Measurements from ENCODE around the gene SLC47A2.

SLC47A2 gene

GRCh38 chr17:19641687-19642372 is 74.6 kb downstream of the SLC47A2 start:
- no peak for TF ChIP-seq MAX (IDR thresholded peaks at IDR 0.05)
- peak; percentile 72; the same call in 1 of the 2 replicates for TF ChIP-seq NFIC (IDR thresholded peaks at IDR 0.05)
- 0 out of 2 replicates have a peak, but pooled peaks have one; percentile 12 for TF ChIP-seq TEAD4 (IDR thresholded peaks at IDR 0.05)
- TF ChIP-seq CEBPB (IDR thresholded peaks at IDR 0.05) = peak; percentile 83
- TF ChIP-seq EP300 (IDR thresholded peaks at IDR 0.05; ENCODE audit: borderline replicate concordance) = no peak; the same call in 1 of the 2 replicates

GRCh38 chr17:19631905-19632304 is 84.5 kb downstream of the SLC47A2 start:
- TF ChIP-seq REST (IDR thresholded peaks at IDR 0.05; ENCODE audit: low read depth) (no peak), EGR1 (IDR thresholded peaks at IDR 0.05) (no peak), CREB1 (IDR thresholded peaks at IDR 0.05; ENCODE audit: low read depth) (no peak), YY1 (IDR thresholded peaks at IDR 0.05; ENCODE audit: low read depth) (no peak), TCF12 (IDR thresholded peaks at IDR 0.05; ENCODE audit: low read depth) (no peak), RAD21 (IDR thresholded peaks at IDR 0.05; ENCODE audit: low read depth) (no peak), CEBPB (IDR thresholded peaks at IDR 0.05) (no peak), NFIC (IDR thresholded peaks at IDR 0.05) (no peak), USF1 (IDR thresholded peaks at IDR 0.05) (no peak), FOXM1 (IDR thresholded peaks at IDR 0.05; ENCODE audit: borderline replicate concordance, low read depth) (no peak), TEAD4 (IDR thresholded peaks at IDR 0.05) (no peak), TAF1 (IDR thresholded peaks at IDR 0.05; ENCODE audit: low read depth) (no peak), EP300 (IDR thresholded peaks at IDR 0.05; ENCODE audit: borderline replicate concordance) (no peak), ZBTB7A (IDR thresholded peaks at IDR 0.05; ENCODE audit: low read depth) (no peak), MAX (IDR thresholded peaks at IDR 0.05) (no peak)

GRCh38 chr17:19630661-19631060 is 85.7 kb downstream of the SLC47A2 start:
- TF ChIP-seq YY1 (IDR thresholded peaks at IDR 0.05; ENCODE audit: low read depth) (no peak), MAX (IDR thresholded peaks at IDR 0.05) (no peak), CEBPB (IDR thresholded peaks at IDR 0.05) (no peak), CREB1 (IDR thresholded peaks at IDR 0.05; ENCODE audit: low read depth) (no peak), EGR1 (IDR thresholded peaks at IDR 0.05) (no peak)

- TF ChIP-seq TAF1 (IDR thresholded peaks at IDR 0.05; ENCODE audit: low read depth) (no peak), TEAD4 (IDR thresholded peaks at IDR 0.05) (no peak), MAX (IDR thresholded peaks at IDR 0.05) (no peak), EGR1 (IDR thresholded peaks at IDR 0.05) (no peak)
Observed at GRCh38 chr17:19630035-19630434, 86.3 kb downstream of the SLC47A2 start.

- no peak for TF ChIP-seq TEAD4 (IDR thresholded peaks at IDR 0.05)
- TF ChIP-seq NFIC (IDR thresholded peaks at IDR 0.05) = no peak
- TF ChIP-seq EGR1 (IDR thresholded peaks at IDR 0.05) = no peak
- TF ChIP-seq EP300 (IDR thresholded peaks at IDR 0.05; ENCODE audit: borderline replicate concordance) = no peak
- no peak for TF ChIP-seq CREB1 (IDR thresholded peaks at IDR 0.05; ENCODE audit: low read depth)
- TF ChIP-seq MAX (IDR thresholded peaks at IDR 0.05) = no peak
- no peak for TF ChIP-seq FOXM1 (IDR thresholded peaks at IDR 0.05; ENCODE audit: borderline replicate concordance, low read depth)
- no peak for TF ChIP-seq YY1 (IDR thresholded peaks at IDR 0.05; ENCODE audit: low read depth)
Observed at GRCh38 chr17:19629449-19629848, 86.9 kb downstream of the SLC47A2 start.
